Stimulated activated CD8-positive, alpha-beta memory T cell treated with anti-CD3 and anti-CD28 coated beads, Interleukin-4, amount 100 ng/mL, for 24 hours (primary cell): ENCODE data around the gene TIFAB.

ENCODE experiments used
- DNase-seq: peaks from one replicate; pipeline ENCODE4 v3.0.0-alpha.2; 2020; ENCODE audit warnings: low read depth

The TIFAB gene

DNA sequence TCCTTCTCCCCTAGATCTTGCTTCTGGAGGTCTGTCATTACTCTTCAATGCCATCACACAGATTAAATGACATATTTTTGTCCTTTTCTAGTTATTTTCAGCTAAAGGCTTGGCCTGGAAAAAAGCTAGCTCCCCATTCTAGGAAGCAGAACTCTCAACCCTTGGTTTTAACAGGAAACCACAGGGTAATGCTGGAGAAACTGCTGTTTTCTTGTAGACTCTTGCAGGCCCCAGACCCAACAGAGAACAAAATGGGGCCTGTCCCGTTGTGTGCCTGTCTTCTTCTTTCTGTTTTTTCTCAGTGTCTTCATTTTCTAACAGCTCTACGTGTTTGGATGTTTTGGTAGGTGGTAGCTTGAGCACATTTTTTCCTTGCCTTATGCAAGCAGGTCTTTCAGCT, 26.5 kb downstream of the TIFAB start:
- DNase-seq: no peak

GRCh38 chr5:135423846-135424168, 28.3 kb downstream of the TIFAB start:
- DNase-seq: no peak

DNA sequence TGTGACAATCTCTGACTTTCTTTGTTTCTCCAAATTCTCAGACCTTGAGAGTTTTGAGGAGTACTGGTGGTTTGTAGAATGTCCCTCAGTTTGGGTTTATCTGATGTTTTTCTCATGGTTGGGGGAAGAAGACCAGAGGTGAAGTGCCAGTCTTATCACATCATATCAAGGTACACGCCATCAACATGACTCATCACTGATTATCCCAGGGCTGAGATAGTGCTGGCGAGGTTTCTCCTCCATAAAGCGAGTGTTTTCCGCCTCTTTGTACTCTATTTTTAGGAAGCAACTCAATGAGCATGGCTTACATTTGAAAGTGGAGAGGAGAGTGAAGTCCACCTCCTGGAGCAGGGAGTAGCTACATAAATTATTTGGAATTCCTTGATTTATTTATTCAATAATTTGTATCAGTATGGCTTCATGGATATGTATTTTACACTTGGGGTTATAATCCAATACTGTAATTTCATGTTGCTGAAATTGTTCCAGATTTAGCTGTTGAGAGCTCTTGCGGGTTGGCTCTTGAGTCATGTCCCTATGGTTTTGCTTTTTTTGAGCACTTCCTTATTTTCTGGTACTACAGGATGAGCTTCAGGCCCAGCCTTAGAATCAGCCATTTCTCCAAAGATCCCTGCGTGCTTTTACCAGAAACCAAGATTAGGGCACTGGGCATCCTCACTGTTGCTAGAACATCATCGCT, 28.9 kb downstream of the TIFAB start:
- DNase-seq: no peak

GRCh38 chr5:135422419-135422818, 29.7 kb downstream of the TIFAB start:
- DNase-seq: no peak

DNA sequence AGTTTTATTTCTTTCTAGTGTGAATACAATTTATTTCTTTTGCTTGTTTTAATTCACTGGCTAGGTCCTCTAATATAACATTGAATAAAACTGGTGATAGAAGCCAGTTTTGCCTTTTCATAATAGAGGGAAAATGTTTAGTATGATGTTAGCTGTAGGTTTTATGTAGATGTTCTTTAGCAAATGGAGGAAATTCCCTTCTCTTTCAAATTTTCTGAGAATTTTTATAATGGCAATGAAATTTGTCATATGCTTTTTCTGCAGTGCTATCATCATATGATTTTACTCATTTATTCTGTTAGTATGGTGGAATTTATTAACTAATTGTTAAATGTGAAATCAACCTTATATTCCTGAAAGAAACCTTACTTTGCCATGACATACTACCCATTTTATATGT, 35.1 kb downstream of the TIFAB start:
- no peak for DNase-seq

DNA sequence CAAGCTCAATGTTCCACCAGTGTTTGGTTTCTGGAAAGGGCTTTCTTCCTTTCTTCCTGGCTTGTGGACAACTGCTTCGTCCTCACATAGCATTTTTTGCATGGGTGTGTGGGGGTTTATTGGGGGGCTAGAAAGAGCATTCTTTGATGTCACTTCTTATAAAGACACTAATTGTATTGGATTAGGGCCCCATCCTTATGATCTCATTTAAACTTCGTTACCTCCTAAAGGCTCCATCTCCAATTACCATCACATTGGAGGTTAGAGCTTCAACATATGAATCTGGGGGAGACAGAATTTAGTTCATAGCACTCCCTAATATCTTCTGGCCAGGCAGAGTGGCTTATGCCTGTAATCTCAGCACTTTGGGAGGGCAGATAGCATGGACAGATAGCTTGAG, 47.1 kb downstream of the TIFAB start:
- DNase-seq: no peak

- no peak for DNase-seq
Observed at GRCh38 chr5:135402031-135402430, 50.1 kb downstream of the TIFAB start.

GRCh38 chr5:135400866-135401265, 51.3 kb downstream of the TIFAB start:
- DNase-seq: no peak

DNA sequence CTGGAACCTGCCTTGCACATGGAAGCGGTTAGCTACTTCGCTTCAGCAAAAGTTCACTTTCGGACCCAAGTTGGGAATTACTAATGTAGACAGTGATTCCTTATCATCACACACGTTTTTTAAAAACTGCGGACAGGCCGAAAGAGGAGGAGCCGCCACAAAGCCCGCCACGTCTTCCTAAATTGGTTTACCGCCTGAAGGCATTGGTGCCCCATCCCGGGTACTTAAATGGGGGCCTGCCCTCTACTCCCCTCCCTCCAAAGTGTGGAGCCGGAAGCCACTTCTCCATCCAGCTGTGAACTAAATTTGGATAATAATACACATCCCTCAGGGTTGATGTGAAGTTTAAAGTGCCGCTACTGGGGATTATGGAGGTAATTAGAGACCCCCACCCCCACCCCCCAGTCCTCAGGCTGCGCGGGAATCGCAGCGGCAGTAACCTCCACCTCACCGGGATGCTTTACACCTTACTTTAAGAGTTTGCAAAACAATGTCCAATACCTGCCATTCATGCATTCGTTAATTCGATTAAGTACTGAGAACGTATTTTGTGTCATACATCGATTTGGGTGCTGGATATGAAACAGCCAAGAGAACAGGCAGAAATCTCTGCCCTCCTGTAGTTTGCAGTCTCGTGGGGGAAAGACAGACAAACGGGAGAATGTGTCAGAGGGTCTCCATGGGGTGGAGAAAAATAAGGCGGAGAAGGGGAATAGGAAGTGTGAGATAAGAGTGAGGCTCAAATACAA, 52.2 kb downstream of the TIFAB start:
- DNase-seq: no peak

GRCh38 chr5:135398855-135399793, 53.0 kb downstream of the TIFAB start, which contains the start of gene MACROH2A1:
TSS of gene MACROH2A1 (minus strand) at chr5:135399231. CDS start at chr5:135389093, 10,138 bp downstream.
- peak; percentile 75 for DNase-seq

DNA sequence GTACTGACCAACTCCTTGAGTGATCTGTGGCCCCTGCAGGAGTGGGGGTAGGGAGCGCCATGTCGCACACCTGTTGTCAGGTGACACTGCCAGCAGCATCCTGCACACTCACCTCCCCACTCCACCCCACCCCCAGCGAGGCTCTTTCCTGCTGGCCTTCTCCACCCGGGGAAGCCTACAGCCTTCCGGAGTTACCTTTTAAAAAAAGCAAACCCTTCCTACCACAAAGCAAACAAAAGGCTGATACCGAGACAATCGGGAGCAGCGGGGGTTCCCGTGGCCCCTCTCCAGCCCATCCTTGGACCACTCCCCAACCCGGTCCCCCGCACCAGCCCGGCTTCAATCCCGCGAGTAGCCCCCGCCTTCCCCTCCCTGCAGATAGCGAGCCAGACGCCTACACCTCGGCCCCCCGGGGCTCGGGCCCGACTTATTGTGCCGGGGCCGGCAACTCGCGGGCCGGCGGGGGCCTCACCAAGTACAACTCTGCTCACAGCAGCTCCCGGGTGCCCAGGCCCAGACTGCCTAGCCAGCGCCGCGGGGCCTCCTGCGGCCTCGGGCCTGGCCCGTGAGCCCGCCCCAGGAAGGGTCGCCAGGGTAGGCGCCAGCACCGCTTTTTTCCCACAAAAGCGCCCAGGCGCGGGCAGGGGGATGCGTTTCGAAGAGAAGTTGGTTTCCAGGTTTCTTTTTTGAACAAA, 53.8 kb downstream of the TIFAB start:
- DNase-seq: peak; percentile 11
